Right atrium auricular region (tissue), 2 donors: ENCODE measurements around the gene GNAO1. TPM values are rescaled to one million over a fixed set of nuclear protein-coding genes. Genes with fewer than 3 reads are reported as not detected.
A peak's percentile ranks its signal among the peaks of the same experiment; 100 is the strongest.

Source experiments
- DNase-seq: peaks from one replicate; pipeline ENCODE4 v3.0.0-alpha.2; 2019; ENCODE audit warnings: low spot score
- H3K27ac ChIP-seq, 2 donors: fragments of 200-600 bp; sonication (generic); 1 replicate in 1 of 2; 2 replicates in 1 of 2; pipeline ENCODE4 v1.5.1; 2016 to 2019
- H3K27me3 ChIP-seq, 2 donors: fragments of 200-600 bp; sonication (generic); one replicate each; pipeline versions ENCODE4 v1.5.1 to v1.6.0; 2017 to 2019
- H3K36me3 ChIP-seq: fragments of 200-600 bp; sonication (generic); one replicate; pipeline ENCODE4 v1.5.1; 2016
- H3K4me1 ChIP-seq, 2 donors: fragments of 200-600 bp; sonication (generic); one replicate each; pipeline versions ENCODE4 v1.5.1 to v1.6.0; 2017 to 2019
- H3K4me3 ChIP-seq, 2 donors: fragments of 200-600 bp; sonication (generic); 1 replicate in 1 of 2; 2 replicates in 1 of 2; pipeline ENCODE4 v1.5.1; 2017 to 2019; ENCODE audit warnings: mild to moderate bottlenecking in 1 of 2, moderate library complexity in 1 of 2
- H3K9me3 ChIP-seq, 2 donors: fragments of 200-600 bp; sonication (generic); one replicate each; pipeline ENCODE4 v1.5.1; 2019
- total RNA-seq, 2 donors: library from RNA; depleted of rRNA; stranded (reverse); fragments of >200 nt; gene quantifications; one replicate each; pipeline ENCODE4 v1.1.0, GENCODE V29; 2016
- TF ChIP-seq, protein P1 (sequence below), 2 donors: fragments of 200-600 bp; sonication (generic); IDR thresholded peaks; one replicate each; pipeline ENCODE4 v1.5.1; 2019; ENCODE audit warnings: antibody characterized with exemption in 2 of 2

Gene GNAO1
- total RNA-seq, 2 donors from 2014 or later: 43.1 to 54.8 TPM

DNA sequence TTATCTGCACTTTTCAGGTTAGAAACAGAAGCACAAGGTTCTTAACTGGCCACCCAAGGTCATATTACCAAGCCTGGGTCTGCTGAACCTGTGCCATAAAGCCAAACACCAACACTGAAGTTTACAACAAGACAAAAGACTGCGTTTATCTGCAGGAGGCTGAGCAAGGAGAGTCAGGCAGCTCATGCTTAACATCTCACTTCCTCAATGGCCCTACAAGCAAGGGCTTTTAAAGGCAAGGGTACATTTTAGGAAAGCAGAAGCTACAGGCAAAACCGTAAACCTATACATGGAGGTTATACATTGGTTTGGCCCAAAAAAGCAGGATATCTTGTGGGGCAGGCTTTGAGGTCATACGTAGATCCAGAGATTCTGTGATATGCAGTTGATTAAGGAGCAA, 91.2 kb downstream of the GNAO1 start:
- Histone ChIP-seq H3K27ac (no peak overlapping the region), H3K4me1 (peaks cover 0 to 31% of the 10 kb centered on the region in 2 donors), H3K4me3 (no peak overlapping the region), H3K9me3 (no peaks in the 10 kb centered on the region), H3K36me3 (no peaks in the 10 kb centered on the region), H3K27me3 (no peaks in the 10 kb centered on the region)
- TF ChIP-seq, protein P1, sequence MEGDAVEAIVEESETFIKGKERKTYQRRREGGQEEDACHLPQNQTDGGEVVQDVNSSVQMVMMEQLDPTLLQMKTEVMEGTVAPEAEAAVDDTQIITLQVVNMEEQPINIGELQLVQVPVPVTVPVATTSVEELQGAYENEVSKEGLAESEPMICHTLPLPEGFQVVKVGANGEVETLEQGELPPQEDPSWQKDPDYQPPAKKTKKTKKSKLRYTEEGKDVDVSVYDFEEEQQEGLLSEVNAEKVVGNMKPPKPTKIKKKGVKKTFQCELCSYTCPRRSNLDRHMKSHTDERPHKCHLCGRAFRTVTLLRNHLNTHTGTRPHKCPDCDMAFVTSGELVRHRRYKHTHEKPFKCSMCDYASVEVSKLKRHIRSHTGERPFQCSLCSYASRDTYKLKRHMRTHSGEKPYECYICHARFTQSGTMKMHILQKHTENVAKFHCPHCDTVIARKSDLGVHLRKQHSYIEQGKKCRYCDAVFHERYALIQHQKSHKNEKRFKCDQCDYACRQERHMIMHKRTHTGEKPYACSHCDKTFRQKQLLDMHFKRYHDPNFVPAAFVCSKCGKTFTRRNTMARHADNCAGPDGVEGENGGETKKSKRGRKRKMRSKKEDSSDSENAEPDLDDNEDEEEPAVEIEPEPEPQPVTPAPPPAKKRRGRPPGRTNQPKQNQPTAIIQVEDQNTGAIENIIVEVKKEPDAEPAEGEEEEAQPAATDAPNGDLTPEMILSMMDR (IDR thresholded peaks at IDR 0.05): no peak
- DNase-seq: no peak

DNA sequence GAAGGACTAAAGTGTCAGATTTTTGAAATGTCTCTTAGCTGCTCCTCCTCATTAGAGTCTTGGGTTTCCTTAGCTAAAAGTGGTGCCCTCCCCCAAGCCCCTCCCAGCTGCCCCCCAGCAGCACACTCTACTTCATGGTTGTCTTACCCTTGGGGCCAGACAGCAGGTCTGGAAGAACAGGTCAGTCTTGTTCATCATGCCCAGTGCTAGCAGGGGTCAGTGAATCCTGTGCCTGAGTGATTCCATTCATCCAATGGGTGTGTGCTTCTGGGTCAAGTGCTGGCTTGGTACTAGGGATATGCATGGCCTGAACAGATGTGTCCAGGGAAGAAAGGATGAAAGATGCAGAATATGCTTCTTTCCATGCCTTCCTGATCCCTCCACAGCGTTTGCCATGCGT, 93.2 kb downstream of the GNAO1 start:
- DNase-seq: no peak
- no peak overlapping the region for H3K4me3 ChIP-seq
- H3K27me3 ChIP-seq: no peaks in the 10 kb centered on the region
- H3K4me1 ChIP-seq: peaks cover 0 to 33% of the 10 kb centered on the region in 2 donors
- no peaks in the 10 kb centered on the region for H3K9me3 ChIP-seq
- TF ChIP-seq, protein P1 (IDR thresholded peaks at IDR 0.05): no peak
- no peaks in the 10 kb centered on the region for H3K36me3 ChIP-seq
- H3K27ac ChIP-seq: no peak overlapping the region

DNA sequence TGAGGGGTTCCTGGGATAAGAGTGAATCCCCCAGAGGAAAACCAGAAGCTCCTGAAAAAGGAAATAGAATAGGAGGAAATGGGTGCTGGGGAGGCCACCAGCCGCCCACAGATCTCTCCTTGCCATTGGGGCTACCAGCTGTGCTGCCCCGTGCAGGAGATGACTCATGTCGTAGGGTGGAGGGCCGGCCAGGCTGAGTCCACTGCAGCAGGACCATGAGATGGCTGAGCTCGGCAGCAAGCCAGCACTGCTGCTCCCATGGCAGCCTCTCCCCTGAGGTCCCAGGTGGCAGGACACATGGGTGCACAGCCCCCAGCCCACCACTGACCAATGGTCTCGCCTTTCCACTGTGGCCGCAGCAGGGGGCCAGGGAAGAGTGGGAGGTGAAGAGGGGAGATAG, 95.5 kb downstream of the GNAO1 start:
- Histone ChIP-seq H3K27me3 (no peaks in the 10 kb centered on the region), H3K36me3 (no peaks in the 10 kb centered on the region), H3K9me3 (no peaks in the 10 kb centered on the region), H3K27ac (no peak overlapping the region), H3K4me1 (peaks cover 0 to 39% of the 10 kb centered on the region in 2 donors), H3K4me3 (no peak overlapping the region)
- no peak for DNase-seq
- TF ChIP-seq, protein P1 (IDR thresholded peaks at IDR 0.05): no peak

DNA sequence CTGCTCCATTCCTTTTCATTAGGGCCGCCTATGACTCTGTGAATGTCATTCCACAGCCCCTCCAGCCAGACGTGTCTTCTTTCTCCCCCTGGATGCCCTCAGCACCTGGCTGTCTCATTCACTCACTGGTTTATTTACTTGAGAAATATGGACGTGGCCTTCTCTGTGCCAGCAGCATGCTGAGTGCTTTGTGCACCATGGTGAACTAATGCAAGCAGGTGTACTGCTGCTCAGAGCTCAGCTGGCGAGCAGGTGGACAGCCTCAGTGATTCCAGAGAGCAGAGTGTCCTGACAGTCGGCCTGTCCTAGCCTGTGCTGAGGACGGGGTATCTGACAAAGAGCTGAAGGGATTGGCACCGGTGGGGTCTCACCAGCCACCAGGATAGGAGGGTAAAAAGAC, 96.7 kb downstream of the GNAO1 start:
- peaks cover 0 to 44% of the 10 kb centered on the region in 2 donors for H3K4me1 ChIP-seq
- H3K36me3 ChIP-seq: no peaks in the 10 kb centered on the region
- TF ChIP-seq, protein P1 (IDR thresholded peaks at IDR 0.05): no peak
- no peak overlapping the region for H3K27ac ChIP-seq
- no peaks in the 10 kb centered on the region for H3K9me3 ChIP-seq
- H3K27me3 ChIP-seq: no peaks in the 10 kb centered on the region
- no peak overlapping the region for H3K4me3 ChIP-seq
- DNase-seq: no peak

DNA sequence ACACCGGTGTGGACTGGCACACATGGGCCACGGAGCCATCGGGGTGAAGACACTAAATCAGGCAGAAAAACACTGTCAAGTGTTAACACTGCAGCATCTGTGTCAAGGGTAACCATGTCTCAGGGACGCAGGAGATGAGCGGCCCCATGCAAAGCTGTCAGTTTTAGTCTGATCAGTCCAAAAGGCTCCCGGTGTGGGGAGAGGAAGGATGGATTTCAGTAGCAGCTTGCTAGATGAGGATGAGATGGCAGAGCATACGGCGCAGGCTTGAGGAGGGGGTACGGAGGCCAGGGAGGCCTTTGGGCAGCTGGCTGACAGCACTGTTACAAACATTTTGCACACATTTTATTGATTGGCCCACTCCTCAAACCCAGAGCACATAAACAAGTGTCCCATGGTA, 98.1 kb downstream of the GNAO1 start:
- H3K27me3 ChIP-seq: no peaks in the 10 kb centered on the region
- H3K9me3 ChIP-seq: no peaks in the 10 kb centered on the region
- no peak overlapping the region for H3K4me3 ChIP-seq
- H3K4me1 ChIP-seq: peaks cover 0 to 58% of the 10 kb centered on the region in 2 donors
- TF ChIP-seq, protein P1 (IDR thresholded peaks at IDR 0.05): no peak
- H3K27ac ChIP-seq: peak overlapping the region; percentile 41 to 51
- no peaks in the 10 kb centered on the region for H3K36me3 ChIP-seq
- DNase-seq: no peak

DNA sequence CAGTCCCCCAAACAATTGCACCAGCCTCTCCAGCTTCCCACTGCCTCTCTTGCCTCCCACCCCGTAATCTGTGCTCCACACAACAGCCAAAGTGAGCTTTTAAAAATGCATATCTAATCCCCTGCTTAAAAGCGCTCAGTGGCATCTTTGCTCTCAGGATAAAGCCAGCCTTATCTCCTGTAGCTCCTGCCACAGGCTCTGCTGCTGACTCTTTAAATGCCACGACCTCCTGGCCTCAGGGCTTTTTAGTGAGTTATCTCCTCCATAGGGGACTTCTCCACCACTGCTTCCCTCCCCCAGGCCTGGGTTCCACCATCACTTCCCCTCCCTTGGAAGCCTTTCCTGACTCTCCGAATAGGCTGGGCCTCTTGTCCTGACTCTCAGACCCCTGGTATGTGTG, 98.6 kb downstream of the GNAO1 start:
- no peak for DNase-seq
- Histone ChIP-seq H3K4me1 (peaks cover 0 to 61% of the 10 kb centered on the region in 2 donors), H3K4me3 (no peak overlapping the region), H3K36me3 (no peaks in the 10 kb centered on the region), H3K27ac (peak overlapping the region; percentile 41 to 51), H3K27me3 (no peaks in the 10 kb centered on the region), H3K9me3 (no peaks in the 10 kb centered on the region)
- TF ChIP-seq, protein P1 (IDR thresholded peaks at IDR 0.05): no peak
